GM23338 (cell line): ENCODE results near the gene UBTF. TPM values are rescaled to one million over a fixed set of nuclear protein-coding genes. Genes with fewer than 3 reads are reported as not detected.

ENCODE experiments used
- ATAC-seq: fragments of 200-7000 bp; cut with Tn5 transposase; 3 replicates; pipeline ENCODE4 v1.9.1; 2020
- DNase-seq: peaks from one replicate; pipeline ENCODE4 v3.0.0-alpha.2; 2015; ENCODE audit warnings: low spot score
- H2AFZ ChIP-seq: fragments of 200-600 bp; sonication (generic); 2 replicates; pipeline ENCODE4 v1.8.0; 2016; ENCODE audit warnings: antibody characterized with exemption, mild to moderate bottlenecking, moderate library complexity
- H3F3A ChIP-seq: fragments of 200-600 bp; sonication (generic); replicated peaks from 2 replicates; pipeline ENCODE4 v1.8.0; 2017; ENCODE audit warnings: antibody characterized with exemption, mixed run types, low read depth
- H3K27ac ChIP-seq: fragments of 200-600 bp; sonication (generic); 2 replicates; pipeline ENCODE4 v1.6.1; 2016; ENCODE audit warnings: low read depth
- H3K27me3 ChIP-seq: fragments of 200-600 bp; sonication (generic); 2 replicates; pipeline ENCODE4 v1.8.0; 2016; ENCODE audit warnings: mild to moderate bottlenecking, mixed run types, moderate library complexity; ENCODE audit not compliant: insufficient read depth
- H3K36me3 ChIP-seq: fragments of 200-600 bp; sonication (generic); 2 replicates; pipeline ENCODE4 v1.8.0; 2016; ENCODE audit warnings: mild to moderate bottlenecking; ENCODE audit not compliant: insufficient read depth
- H3K4me1 ChIP-seq: fragments of 200-600 bp; sonication (generic); 2 replicates; pipeline ENCODE4 v1.8.0; 2016; ENCODE audit warnings: mild to moderate bottlenecking, moderate library complexity; ENCODE audit not compliant: insufficient read depth
- H3K4me2 ChIP-seq: fragments of 200-600 bp; sonication (generic); 2 replicates; pipeline ENCODE4 v1.7.1; 2017; ENCODE audit warnings: mixed run types
- H3K4me3 ChIP-seq: fragments of 200-600 bp; sonication (generic); 2 replicates; pipeline ENCODE4 v1.6.1; 2016; ENCODE audit warnings: mixed run types
- H3K79me2 ChIP-seq: fragments of 200-600 bp; sonication (generic); replicated peaks from 2 replicates; pipeline ENCODE4 v1.8.0; 2017; ENCODE audit warnings: mild to moderate bottlenecking; ENCODE audit not compliant: insufficient read depth
- H3K9me2 ChIP-seq: fragments of 200-600 bp; sonication (generic); 2 replicates; pipeline ENCODE4 v1.8.0; 2017; ENCODE audit not compliant: insufficient read depth
- H4K20me1 ChIP-seq: fragments of 200-600 bp; sonication (generic); replicated peaks from 2 replicates; pipeline ENCODE4 v1.8.0; 2017; ENCODE audit warnings: mild to moderate bottlenecking; ENCODE audit not compliant: insufficient read depth
- H3K27ac Mint-ChIP-seq: 2 replicates; pipeline ENCODE4 v1.8.0; 2020; ENCODE audit warnings: inconsistent platforms, mild to moderate bottlenecking, moderate library complexity, mixed read lengths
- H3K27me3 Mint-ChIP-seq: 3 replicates; pipeline ENCODE4 v1.8.0; 2022; ENCODE audit warnings: low read depth, mild to moderate bottlenecking, moderate library complexity, mixed read lengths, inconsistent platforms; ENCODE audit not compliant: insufficient read depth, poor library complexity
- H3K36me3 Mint-ChIP-seq: 3 replicates; pipeline ENCODE4 v1.8.0; 2021; ENCODE audit warnings: low read depth, mild to moderate bottlenecking, inconsistent platforms, moderate library complexity, mixed read lengths
- H3K4me1 Mint-ChIP-seq: 3 replicates; pipeline ENCODE4 v1.8.0; 2020; ENCODE audit warnings: mild to moderate bottlenecking, inconsistent platforms, mixed read lengths
- H3K4me3 Mint-ChIP-seq: 3 replicates; pipeline ENCODE4 v1.8.0; 2021; ENCODE audit warnings: moderate library complexity, mild to moderate bottlenecking, inconsistent platforms, mixed read lengths
- H3K9me3 Mint-ChIP-seq: 3 replicates; pipeline ENCODE4 v1.8.0; 2020; ENCODE audit warnings: moderate library complexity, mild to moderate bottlenecking, inconsistent platforms, mixed read lengths
- EZH2phosphoT487 ChIP-seq: fragments of 200-600 bp; sonication (generic); IDR thresholded peaks from one replicate; pipeline ENCODE4 v1.8.1; 2018; ENCODE audit warnings: antibody characterized with exemption; ENCODE audit not compliant: unreplicated experiment
- NANOG ChIP-seq: IDR thresholded peaks from 2 replicates; pipeline ENCODE4 v1.6.1; 2016; ENCODE audit warnings: antibody characterized with exemption, borderline replicate concordance
- POLR2AphosphoS5 ChIP-seq: IDR thresholded peaks from 2 replicates; pipeline ENCODE4 v1.6.1; 2016; ENCODE audit warnings: antibody characterized with exemption, low read depth
- STAT1 ChIP-seq: IDR thresholded peaks from one replicate; pipeline ENCODE4 v1.6.1; 2016; ENCODE audit warnings: antibody characterized with exemption; ENCODE audit not compliant: unreplicated experiment
- ZNF331 ChIP-seq: fragments of 250-450 bp; sonication (Bioruptor Pico); IDR thresholded peaks from 2 replicates; pipeline ENCODE4 v1.5.0; 2020; ENCODE audit warnings: low read depth, mild to moderate bottlenecking, moderate library complexity
- polyA plus RNA-seq: library from polyadenylated mRNA; unstranded; fragments of >200 nt; fragmentation: Nextera tagmentation; extraction: Ambion mirVana; gene quantifications from 2 replicates; pipeline ENCODE4 v1.2.1, GENCODE V29; 2016
- total RNA-seq: library from RNA; depleted of rRNA; stranded (reverse); fragments of >200 nt; shearing (Covaris generic); gene quantifications from 2 replicates; pipeline ENCODE4 v1.2.3, GENCODE V29; 2014
- TF ChIP-seq, protein P1 (sequence below): IDR thresholded peaks from 2 replicates; pipeline ENCODE4 v1.6.1; 2016; ENCODE audit warnings: antibody characterized with exemption
- TF ChIP-seq, protein P2 (sequence below): fragments of 250-450 bp; sonication (Bioruptor Pico); IDR thresholded peaks from 2 replicates; pipeline ENCODE4 v1.5.0; 2020; ENCODE audit warnings: mild to moderate bottlenecking, moderate library complexity

The UBTF gene
- total and polyA plus RNA-seq, 2 experiments from 2014 or later, result 29.9 to 62.2 TPM

DNA sequence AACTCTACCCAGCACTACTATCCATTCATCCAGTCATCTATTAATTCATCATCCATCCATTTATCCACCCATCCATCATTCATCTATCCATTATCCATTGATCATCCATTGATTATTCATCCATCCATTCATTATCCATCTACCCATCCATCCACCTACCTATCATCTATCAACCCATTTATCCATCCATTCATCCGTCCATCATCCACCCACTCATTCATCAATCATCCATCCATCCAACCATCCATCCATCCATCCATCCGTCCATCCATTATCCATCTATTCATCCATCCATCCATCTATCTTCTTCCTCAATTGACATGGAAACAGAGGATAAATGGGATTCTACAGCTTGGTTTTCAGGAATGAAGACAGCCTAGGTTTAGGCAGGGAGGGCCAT, 36.4 kb upstream of the UBTF start:
- ATAC-seq (no peak), DNase-seq (no peak)
- Mint-ChIP-seq H3K36me3 (no peaks in the 10 kb centered on the region), H3K27me3 (peaks cover 10% of the 10 kb centered on the region), H3K27ac (no peak overlapping the region), H3K9me3 (no peaks in the 10 kb centered on the region; the same call in 2 of the 3 replicates), H3K4me3 (no peak overlapping the region; the same call in 2 of the 3 replicates), H3K4me1 (no peaks in the 10 kb centered on the region; the same call in 2 of the 3 replicates)
- Histone ChIP-seq H3K4me3 (no peak overlapping the region), H2AFZ (no peak overlapping the region), H3K27me3 (no peaks in the 10 kb centered on the region), H3K4me1 (no peaks in the 10 kb centered on the region), H3K36me3 (no peaks in the 10 kb centered on the region), H3F3A (0 out of 2 replicates have a peak, but pooled peaks cover 4% of the 10 kb centered on the region), H4K20me1 (no peaks in the 10 kb centered on the region), H3K27ac (no peak overlapping the region), H3K79me2 (no peaks in the 10 kb centered on the region), H3K9me2 (no peaks in the 10 kb centered on the region), H3K4me2 (no peak overlapping the region)
- no peak for TF ChIP-seq NANOG
- TF ChIP-seq POLR2AphosphoS5, result no peak
- TF ChIP-seq ZNF331 (CRISPR knock-in tag), result no peak
- no peak for TF ChIP-seq EZH2phosphoT487
- TF ChIP-seq, protein P1, sequence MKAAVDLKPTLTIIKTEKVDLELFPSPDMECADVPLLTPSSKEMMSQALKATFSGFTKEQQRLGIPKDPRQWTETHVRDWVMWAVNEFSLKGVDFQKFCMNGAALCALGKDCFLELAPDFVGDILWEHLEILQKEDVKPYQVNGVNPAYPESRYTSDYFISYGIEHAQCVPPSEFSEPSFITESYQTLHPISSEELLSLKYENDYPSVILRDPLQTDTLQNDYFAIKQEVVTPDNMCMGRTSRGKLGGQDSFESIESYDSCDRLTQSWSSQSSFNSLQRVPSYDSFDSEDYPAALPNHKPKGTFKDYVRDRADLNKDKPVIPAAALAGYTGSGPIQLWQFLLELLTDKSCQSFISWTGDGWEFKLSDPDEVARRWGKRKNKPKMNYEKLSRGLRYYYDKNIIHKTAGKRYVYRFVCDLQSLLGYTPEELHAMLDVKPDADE, result no peak
- no peak for TF ChIP-seq STAT1
- TF ChIP-seq, protein P2, sequence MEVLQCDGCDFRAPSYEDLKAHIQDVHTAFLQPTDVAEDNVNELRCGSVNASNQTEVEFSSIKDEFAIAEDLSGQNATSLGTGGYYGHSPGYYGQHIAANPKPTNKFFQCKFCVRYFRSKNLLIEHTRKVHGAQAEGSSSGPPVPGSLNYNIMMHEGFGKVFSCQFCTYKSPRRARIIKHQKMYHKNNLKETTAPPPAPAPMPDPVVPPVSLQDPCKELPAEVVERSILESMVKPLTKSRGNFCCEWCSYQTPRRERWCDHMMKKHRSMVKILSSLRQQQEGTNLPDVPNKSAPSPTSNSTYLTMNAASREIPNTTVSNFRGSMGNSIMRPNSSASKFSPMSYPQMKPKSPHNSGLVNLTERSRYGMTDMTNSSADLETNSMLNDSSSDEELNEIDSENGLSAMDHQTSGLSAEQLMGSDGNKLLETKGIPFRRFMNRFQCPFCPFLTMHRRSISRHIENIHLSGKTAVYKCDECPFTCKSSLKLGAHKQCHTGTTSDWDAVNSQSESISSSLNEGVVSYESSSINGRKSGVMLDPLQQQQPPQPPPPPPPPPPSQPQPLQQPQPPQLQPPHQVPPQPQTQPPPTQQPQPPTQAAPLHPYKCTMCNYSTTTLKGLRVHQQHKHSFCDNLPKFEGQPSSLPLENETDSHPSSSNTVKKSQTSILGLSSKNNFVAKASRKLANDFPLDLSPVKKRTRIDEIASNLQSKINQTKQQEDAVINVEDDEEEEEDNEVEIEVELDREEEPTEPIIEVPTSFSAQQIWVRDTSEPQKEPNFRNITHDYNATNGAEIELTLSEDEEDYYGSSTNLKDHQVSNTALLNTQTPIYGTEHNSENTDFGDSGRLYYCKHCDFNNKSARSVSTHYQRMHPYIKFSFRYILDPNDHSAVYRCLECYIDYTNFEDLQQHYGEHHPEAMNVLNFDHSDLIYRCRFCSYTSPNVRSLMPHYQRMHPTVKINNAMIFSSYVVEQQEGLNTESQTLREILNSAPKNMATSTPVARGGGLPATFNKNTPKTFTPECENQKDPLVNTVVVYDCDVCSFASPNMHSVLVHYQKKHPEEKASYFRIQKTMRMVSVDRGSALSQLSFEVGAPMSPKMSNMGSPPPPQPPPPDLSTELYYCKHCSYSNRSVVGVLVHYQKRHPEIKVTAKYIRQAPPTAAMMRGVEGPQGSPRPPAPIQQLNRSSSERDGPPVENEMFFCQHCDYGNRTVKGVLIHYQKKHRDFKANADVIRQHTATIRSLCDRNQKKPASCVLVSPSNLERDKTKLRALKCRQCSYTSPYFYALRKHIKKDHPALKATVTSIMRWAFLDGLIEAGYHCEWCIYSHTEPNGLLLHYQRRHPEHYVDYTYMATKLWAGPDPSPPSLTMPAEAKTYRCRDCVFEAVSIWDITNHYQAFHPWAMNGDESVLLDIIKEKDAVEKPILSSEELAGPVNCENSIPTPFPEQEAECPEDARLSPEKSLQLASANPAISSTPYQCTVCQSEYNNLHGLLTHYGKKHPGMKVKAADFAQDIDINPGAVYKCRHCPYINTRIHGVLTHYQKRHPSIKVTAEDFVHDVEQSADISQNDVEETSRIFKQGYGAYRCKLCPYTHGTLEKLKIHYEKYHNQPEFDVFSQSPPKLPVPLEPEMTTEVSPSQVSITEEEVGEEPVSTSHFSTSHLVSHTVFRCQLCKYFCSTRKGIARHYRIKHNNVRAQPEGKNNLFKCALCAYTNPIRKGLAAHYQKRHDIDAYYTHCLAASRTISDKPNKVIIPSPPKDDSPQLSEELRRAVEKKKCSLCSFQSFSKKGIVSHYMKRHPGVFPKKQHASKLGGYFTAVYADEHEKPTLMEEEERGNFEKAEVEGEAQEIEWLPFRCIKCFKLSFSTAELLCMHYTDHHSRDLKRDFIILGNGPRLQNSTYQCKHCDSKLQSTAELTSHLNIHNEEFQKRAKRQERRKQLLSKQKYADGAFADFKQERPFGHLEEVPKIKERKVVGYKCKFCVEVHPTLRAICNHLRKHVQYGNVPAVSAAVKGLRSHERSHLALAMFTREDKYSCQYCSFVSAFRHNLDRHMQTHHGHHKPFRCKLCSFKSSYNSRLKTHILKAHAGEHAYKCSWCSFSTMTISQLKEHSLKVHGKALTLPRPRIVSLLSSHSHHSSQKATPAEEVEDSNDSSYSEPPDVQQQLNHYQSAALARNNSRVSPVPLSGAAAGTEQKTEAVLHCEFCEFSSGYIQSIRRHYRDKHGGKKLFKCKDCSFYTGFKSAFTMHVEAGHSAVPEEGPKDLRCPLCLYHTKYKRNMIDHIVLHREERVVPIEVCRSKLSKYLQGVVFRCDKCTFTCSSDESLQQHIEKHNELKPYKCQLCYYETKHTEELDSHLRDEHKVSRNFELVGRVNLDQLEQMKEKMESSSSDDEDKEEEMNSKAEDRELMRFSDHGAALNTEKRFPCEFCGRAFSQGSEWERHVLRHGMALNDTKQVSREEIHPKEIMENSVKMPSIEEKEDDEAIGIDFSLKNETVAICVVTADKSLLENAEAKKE, result no peak
